Neural cell (in vitro differentiated cells): ENCODE results near the gene CDC16.

Experiments used
- EP300 ChIP-seq: fragments of 450-650 bp; conservative IDR thresholded peaks from 2 replicates; pipeline ENCODE4 v1.6.1; 2014; ENCODE audit warnings: antibody characterized with exemption, mild to moderate bottlenecking, moderate library complexity; ENCODE audit not compliant: poor library complexity, severe bottlenecking
- EZH2 ChIP-seq: fragments of 200-600, 300-800 bp; shearing (Covaris generic), sonication (generic); IDR thresholded peaks from 2 replicates; pipeline ENCODE4 v1.6.1; 2014; ENCODE audit warnings: antibody characterized with exemption, low read length, borderline replicate concordance, mild to moderate bottlenecking; ENCODE audit not compliant: insufficient read depth, poor library complexity, severe bottlenecking
- POLR2AphosphoS5 ChIP-seq: IDR thresholded peaks from 2 replicates; pipeline ENCODE4 v1.6.1; 2012
- SMC3 ChIP-seq: fragments of 450-650 bp; conservative IDR thresholded peaks from 2 replicates; pipeline ENCODE4 v1.6.1; 2014; ENCODE audit warnings: antibody characterized with exemption, mild to moderate bottlenecking, moderate library complexity; ENCODE audit not compliant: poor library complexity
- TF ChIP-seq, protein P1 (sequence below): fragments of 450-650 bp; IDR thresholded peaks from 2 replicates; pipeline ENCODE4 v1.5.1; 2014; ENCODE audit warnings: antibody characterized with exemption, mild to moderate bottlenecking, moderate library complexity; ENCODE audit not compliant: poor library complexity, severe bottlenecking
- TF ChIP-seq, protein P2 (sequence below): IDR thresholded peaks from 2 replicates; pipeline ENCODE4 v1.6.1; 2012; ENCODE audit warnings: borderline replicate concordance

DNA sequence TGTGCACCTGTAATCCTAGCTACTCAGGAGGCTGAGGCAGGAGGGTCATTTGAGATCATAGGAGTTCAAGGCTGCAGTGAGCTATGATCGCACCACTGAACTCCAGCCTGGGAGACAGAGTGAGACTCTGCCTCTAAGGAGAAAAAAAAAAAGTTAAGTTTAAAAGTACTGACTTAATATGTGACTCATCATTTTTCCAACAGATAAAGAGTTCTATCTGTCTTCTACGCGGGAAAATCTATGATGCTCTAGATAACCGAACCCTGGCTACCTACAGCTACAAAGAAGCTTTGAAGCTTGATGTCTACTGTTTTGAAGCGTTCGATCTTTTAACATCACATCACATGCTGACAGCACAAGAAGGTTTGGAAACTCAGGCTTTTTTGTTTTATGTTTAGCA is 7.2 kb downstream of the CDC16 start:
- TF ChIP-seq, protein P1, sequence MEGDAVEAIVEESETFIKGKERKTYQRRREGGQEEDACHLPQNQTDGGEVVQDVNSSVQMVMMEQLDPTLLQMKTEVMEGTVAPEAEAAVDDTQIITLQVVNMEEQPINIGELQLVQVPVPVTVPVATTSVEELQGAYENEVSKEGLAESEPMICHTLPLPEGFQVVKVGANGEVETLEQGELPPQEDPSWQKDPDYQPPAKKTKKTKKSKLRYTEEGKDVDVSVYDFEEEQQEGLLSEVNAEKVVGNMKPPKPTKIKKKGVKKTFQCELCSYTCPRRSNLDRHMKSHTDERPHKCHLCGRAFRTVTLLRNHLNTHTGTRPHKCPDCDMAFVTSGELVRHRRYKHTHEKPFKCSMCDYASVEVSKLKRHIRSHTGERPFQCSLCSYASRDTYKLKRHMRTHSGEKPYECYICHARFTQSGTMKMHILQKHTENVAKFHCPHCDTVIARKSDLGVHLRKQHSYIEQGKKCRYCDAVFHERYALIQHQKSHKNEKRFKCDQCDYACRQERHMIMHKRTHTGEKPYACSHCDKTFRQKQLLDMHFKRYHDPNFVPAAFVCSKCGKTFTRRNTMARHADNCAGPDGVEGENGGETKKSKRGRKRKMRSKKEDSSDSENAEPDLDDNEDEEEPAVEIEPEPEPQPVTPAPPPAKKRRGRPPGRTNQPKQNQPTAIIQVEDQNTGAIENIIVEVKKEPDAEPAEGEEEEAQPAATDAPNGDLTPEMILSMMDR: no peak
- TF ChIP-seq EZH2 (no peak), SMC3 (no peak), EP300 (no peak), POLR2AphosphoS5 (no peak)
- TF ChIP-seq, protein P2, sequence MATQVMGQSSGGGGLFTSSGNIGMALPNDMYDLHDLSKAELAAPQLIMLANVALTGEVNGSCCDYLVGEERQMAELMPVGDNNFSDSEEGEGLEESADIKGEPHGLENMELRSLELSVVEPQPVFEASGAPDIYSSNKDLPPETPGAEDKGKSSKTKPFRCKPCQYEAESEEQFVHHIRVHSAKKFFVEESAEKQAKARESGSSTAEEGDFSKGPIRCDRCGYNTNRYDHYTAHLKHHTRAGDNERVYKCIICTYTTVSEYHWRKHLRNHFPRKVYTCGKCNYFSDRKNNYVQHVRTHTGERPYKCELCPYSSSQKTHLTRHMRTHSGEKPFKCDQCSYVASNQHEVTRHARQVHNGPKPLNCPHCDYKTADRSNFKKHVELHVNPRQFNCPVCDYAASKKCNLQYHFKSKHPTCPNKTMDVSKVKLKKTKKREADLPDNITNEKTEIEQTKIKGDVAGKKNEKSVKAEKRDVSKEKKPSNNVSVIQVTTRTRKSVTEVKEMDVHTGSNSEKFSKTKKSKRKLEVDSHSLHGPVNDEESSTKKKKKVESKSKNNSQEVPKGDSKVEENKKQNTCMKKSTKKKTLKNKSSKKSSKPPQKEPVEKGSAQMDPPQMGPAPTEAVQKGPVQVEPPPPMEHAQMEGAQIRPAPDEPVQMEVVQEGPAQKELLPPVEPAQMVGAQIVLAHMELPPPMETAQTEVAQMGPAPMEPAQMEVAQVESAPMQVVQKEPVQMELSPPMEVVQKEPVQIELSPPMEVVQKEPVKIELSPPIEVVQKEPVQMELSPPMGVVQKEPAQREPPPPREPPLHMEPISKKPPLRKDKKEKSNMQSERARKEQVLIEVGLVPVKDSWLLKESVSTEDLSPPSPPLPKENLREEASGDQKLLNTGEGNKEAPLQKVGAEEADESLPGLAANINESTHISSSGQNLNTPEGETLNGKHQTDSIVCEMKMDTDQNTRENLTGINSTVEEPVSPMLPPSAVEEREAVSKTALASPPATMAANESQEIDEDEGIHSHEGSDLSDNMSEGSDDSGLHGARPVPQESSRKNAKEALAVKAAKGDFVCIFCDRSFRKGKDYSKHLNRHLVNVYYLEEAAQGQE: no peak
